ENCODE results near the gene FRMPD4. TPM values are rescaled to one million over a fixed set of nuclear protein-coding genes. Genes with fewer than 3 reads are reported as not detected.

The FRMPD4 gene
- total and polyA plus RNA-seq, 2 experiments from 2014 or later, result 0.19 to 0.80 TPM

- H3K4me3 Mint-ChIP-seq, result no peak overlapping the region
- H3K36me3 Mint-ChIP-seq (ENCODE audit: low read depth), result no peaks in the 10 kb centered on the region
- Histone ChIP-seq H2AFZ (no peak overlapping the region), H3K79me2 (replicated peaks; ENCODE audit: insufficient read depth) (no peaks in the 10 kb centered on the region), H3K27ac (ENCODE audit: low read depth) (no peak overlapping the region), H3K4me3 (no peak overlapping the region), H3F3A (replicated peaks; ENCODE audit: low read depth) (no peaks in the 10 kb centered on the region), H4K20me1 (replicated peaks; ENCODE audit: insufficient read depth) (no peaks in the 10 kb centered on the region), H3K4me2 (no peak overlapping the region), H3K4me1 (ENCODE audit: insufficient read depth) (no peaks in the 10 kb centered on the region), H3K27me3 (ENCODE audit: insufficient read depth) (no peaks in the 10 kb centered on the region), H3K36me3 (ENCODE audit: insufficient read depth) (no peaks in the 10 kb centered on the region), H3K9me2 (ENCODE audit: insufficient read depth) (no peaks in the 10 kb centered on the region)
- ATAC-seq, result no peak
- no peaks in the 10 kb centered on the region; the same call in 2 of the 3 replicates for H3K9me3 Mint-ChIP-seq
- H3K27me3 Mint-ChIP-seq (ENCODE audit: insufficient read depth, low read depth, poor library complexity), result no peaks in the 10 kb centered on the region
- TF ChIP-seq POLR2AphosphoS5 (IDR thresholded peaks at IDR 0.05; ENCODE audit: low read depth) (no peak), CREB1 (CRISPR knock-in tag; IDR thresholded peaks at IDR 0.05; ENCODE audit: low read depth) (no peak), CTCF (conservative IDR thresholded peaks at IDR 0.05; ENCODE audit: low read depth in 2 of 2) (peak in 1 of 2 experiments; percentile 24; a peak in 2 of 4 replicates)
- H3K27ac Mint-ChIP-seq, result no peak overlapping the region
- H3K4me1 Mint-ChIP-seq, result peaks cover 7% of the 10 kb centered on the region; the same call in 2 of the 3 replicates
- no peak for DNase-seq (ENCODE audit: low spot score)
These were observed 131.2 kb downstream of the FRMPD4 start for GRCh38 chrX:12269484-12269883.

GRCh38 chrX:12278151-12278550, 139.9 kb downstream of the FRMPD4 start:
- no peaks in the 10 kb centered on the region for H3K79me2 ChIP-seq (replicated peaks; ENCODE audit: insufficient read depth)
- Mint-ChIP-seq H3K4me3 (no peak overlapping the region), H3K9me3 (no peaks in the 10 kb centered on the region; the same call in 2 of the 3 replicates), H3K36me3 (ENCODE audit: low read depth) (no peaks in the 10 kb centered on the region), H3K27me3 (ENCODE audit: insufficient read depth, low read depth, poor library complexity) (no peaks in the 10 kb centered on the region), H3K4me1 (no peaks in the 10 kb centered on the region), H3K27ac (no peak overlapping the region)
- H3K27ac ChIP-seq (ENCODE audit: low read depth), result no peak overlapping the region
- no peaks in the 10 kb centered on the region for H3K9me2 ChIP-seq (ENCODE audit: insufficient read depth)
- TF ChIP-seq REST (IDR thresholded peaks at IDR 0.05; ENCODE audit: unreplicated experiment), result no peak
- DNase-seq (ENCODE audit: low spot score) (no peak), ATAC-seq (no peak)
- no peaks in the 10 kb centered on the region for H3K36me3 ChIP-seq (ENCODE audit: insufficient read depth)
- H3K4me2 ChIP-seq, result no peak overlapping the region
- no peaks in the 10 kb centered on the region for H3F3A ChIP-seq (replicated peaks; ENCODE audit: low read depth)
- H4K20me1 ChIP-seq (replicated peaks; ENCODE audit: insufficient read depth), result no peaks in the 10 kb centered on the region
- no peaks in the 10 kb centered on the region for H3K27me3 ChIP-seq (ENCODE audit: insufficient read depth)
- no peaks in the 10 kb centered on the region for H3K4me1 ChIP-seq (ENCODE audit: insufficient read depth)
- no peak overlapping the region for H3K4me3 ChIP-seq
- no peak overlapping the region for H2AFZ ChIP-seq

- no peak overlapping the region for H3K4me3 ChIP-seq
- no peak overlapping the region for H3K4me3 Mint-ChIP-seq
- no peak for TF ChIP-seq JUNB (IDR thresholded peaks at IDR 0.05; ENCODE audit: unreplicated experiment)
- no peak for TF ChIP-seq ETS1 (IDR thresholded peaks at IDR 0.05)
- no peak for TF ChIP-seq STAT1 (IDR thresholded peaks at IDR 0.05; ENCODE audit: unreplicated experiment)
- no peak for TF ChIP-seq CREB1 (CRISPR knock-in tag; IDR thresholded peaks at IDR 0.05; ENCODE audit: low read depth)
- TF ChIP-seq EZH2phosphoT487 (IDR thresholded peaks at IDR 0.05; ENCODE audit: unreplicated experiment), result no peak
- no peak for TF ChIP-seq ZNF331 (CRISPR knock-in tag; IDR thresholded peaks at IDR 0.05; ENCODE audit: low read depth)
- no peak for TF ChIP-seq NANOG (IDR thresholded peaks at IDR 0.05; ENCODE audit: borderline replicate concordance)
- H3K27me3 ChIP-seq (ENCODE audit: insufficient read depth), result no peaks in the 10 kb centered on the region
- H3K4me1 ChIP-seq (ENCODE audit: insufficient read depth), result no peaks in the 10 kb centered on the region
- H2AFZ ChIP-seq, result no peak overlapping the region
- no peak overlapping the region for H3K4me2 ChIP-seq
- no peaks in the 10 kb centered on the region for H3F3A ChIP-seq (replicated peaks; ENCODE audit: low read depth)
- H3K27ac ChIP-seq (ENCODE audit: low read depth), result no peak overlapping the region
- no peaks in the 10 kb centered on the region for H3K9me2 ChIP-seq (ENCODE audit: insufficient read depth)
- H3K4me1 Mint-ChIP-seq, result no peaks in the 10 kb centered on the region; the same call in 2 of the 3 replicates
- H3K9me3 Mint-ChIP-seq, result no peaks in the 10 kb centered on the region
- DNase-seq (ENCODE audit: low spot score), result no peak
- H3K27ac Mint-ChIP-seq, result no peak overlapping the region
- no peaks in the 10 kb centered on the region for H3K27me3 Mint-ChIP-seq (ENCODE audit: insufficient read depth, low read depth, poor library complexity)
- no peaks in the 10 kb centered on the region for H4K20me1 ChIP-seq (replicated peaks; ENCODE audit: insufficient read depth)
- H3K36me3 ChIP-seq (ENCODE audit: insufficient read depth), result no peaks in the 10 kb centered on the region
- no peaks in the 10 kb centered on the region for H3K79me2 ChIP-seq (replicated peaks; ENCODE audit: insufficient read depth)
- no peak for ATAC-seq
- no peaks in the 10 kb centered on the region for H3K36me3 Mint-ChIP-seq (ENCODE audit: low read depth)
These were observed 144.7 kb downstream of the FRMPD4 start for GRCh38 chrX:12282991-12283390.

All from GM23338 (cell line).